Measurements from ENCODE around the gene CFAP61.

GRCh38 chr20:20094410-20094809 is 42.1 kb downstream of the CFAP61 start:
- TF ChIP-seq CTCF (IDR thresholded peaks at IDR 0.05), result no peak
- no peak for TF ChIP-seq POLR2A (IDR thresholded peaks at IDR 0.05)

Data from heart left ventricle (tissue), 13 donors.